Stimulated activated CD4-positive, alpha-beta T cell treated with anti-CD3 and anti-CD28 coated beads, Interleukin-1b, Interleukin-23, amount 100 ng/mL, for 4 hours (primary cell): Measurements from ENCODE around the gene LMLN.
"Not testable (repeated sequence)": the region's sequence is repeated elsewhere in the genome, so short reads cannot be mapped to it uniquely, and the experiment has no call there.

Experiments
- DNase-seq, 2 donors: peaks; one replicate each; pipeline ENCODE4 v3.0.0-alpha.2; 2020; ENCODE audit warnings: low read depth in 2 of 2

Gene LMLN

DNA sequence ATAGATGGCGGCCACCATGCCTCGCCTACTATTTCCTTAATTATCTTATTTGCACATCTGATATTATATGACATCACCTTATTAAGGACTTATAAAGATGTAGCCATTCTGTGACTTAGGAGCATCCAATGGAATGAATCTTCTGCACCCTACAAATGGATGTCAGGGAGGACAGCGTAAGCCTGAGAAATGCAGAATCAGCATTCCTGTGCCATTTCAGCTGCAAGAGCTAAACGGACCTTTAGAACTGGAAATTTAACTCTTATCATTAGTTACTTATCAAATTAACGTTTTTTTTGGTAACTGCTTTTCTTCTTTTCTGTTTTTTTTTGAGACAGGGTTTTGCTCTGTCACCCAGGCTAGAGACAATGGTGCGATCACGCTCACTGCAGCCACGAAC, 65.6 kb downstream of the LMLN start:
- no peak for DNase-seq

GRCh38 chr3:198026620-198027019, 66.6 kb downstream of the LMLN start:
- DNase-seq: no peak

GRCh38 chr3:198027045-198027798, 67.2 kb downstream of the LMLN start:
- no peak for DNase-seq

DNA sequence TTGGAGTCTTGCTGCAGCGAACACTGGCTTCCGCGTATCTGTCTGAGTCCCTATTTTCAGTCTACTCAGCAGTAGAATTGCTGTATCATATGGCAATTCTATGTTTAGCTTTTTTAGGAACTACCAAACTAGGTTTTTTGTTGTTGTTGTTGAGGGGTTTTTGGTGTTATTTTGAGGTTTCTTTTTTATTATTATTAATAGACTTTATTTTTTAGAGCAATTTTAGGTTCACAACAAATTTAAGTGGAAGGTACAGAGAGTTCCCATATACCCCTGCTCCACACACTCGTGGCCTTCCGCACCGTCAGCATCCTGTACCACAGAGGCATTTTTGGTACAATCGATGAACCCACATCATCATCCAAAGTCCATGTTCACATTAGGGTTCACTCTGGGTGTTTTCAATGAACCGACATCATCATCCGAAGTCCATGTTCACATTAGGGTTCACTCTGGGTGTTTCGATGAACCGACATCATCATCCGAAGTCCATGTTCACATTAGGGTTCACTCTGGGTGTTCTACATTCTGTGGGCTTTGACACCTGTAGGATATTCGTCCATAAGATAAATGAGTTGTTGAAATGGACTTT, 67.9 kb downstream of the LMLN start:
- DNase-seq: no peak

DNA sequence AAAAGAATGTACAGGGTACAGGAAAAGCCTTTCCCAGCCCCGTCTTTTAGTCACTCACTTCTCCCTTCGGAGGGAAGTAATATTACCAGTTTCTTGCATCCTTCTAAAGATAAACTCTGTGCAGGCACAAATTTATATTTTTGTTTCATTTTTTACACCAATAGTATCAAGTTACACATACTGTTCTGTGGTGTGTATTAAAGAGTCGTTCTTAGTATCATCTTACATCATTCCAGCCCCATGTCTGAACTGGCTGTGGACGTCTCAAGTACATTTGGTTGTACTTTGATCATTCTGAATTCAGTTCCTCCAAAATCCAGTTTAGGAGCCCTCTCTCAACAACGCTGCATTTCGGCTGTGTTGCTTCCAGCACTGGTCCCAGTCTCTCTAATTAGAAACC, 68.7 kb downstream of the LMLN start:
- no peak for DNase-seq

DNA sequence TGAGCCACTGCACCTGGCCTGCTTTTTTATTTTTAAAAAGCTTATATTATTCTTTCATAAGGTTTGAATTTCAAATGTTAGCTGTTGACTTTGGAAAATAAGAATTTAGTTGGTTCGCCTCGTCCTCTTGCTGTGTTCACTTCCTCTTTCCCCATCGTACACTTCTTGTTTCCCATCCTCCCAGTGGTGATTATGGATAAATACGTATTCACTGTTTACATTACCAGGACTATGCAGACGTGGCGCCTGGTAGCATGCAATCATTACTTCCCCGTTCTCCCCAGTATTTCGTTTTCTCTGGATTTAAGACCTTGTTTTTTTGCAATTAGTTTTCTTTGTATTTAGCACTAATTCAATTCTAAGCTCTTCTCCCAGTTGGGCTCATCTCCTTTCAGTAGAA, 70.1 kb downstream of the LMLN start:
- no peak for DNase-seq

DNA sequence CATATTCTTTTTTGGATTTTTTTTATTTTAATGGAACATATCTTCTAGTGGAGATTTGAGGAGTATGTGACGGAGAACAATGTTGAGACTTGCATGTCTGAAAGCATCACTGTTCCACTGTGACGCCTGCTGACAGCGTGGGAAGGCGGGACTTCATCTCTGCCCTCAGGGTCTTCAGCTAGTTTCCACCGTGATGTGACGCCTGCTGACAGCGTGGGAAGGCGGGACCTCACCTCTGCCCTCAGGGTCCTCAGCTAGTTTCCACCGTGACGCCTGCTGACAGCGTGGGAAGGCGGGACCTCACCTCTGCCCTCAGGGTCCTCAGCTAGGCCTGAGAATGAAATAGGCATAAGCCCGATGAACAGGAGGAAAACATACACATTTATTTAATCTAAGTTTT, 70.7 kb downstream of the LMLN start:
- no peak for DNase-seq

DNA sequence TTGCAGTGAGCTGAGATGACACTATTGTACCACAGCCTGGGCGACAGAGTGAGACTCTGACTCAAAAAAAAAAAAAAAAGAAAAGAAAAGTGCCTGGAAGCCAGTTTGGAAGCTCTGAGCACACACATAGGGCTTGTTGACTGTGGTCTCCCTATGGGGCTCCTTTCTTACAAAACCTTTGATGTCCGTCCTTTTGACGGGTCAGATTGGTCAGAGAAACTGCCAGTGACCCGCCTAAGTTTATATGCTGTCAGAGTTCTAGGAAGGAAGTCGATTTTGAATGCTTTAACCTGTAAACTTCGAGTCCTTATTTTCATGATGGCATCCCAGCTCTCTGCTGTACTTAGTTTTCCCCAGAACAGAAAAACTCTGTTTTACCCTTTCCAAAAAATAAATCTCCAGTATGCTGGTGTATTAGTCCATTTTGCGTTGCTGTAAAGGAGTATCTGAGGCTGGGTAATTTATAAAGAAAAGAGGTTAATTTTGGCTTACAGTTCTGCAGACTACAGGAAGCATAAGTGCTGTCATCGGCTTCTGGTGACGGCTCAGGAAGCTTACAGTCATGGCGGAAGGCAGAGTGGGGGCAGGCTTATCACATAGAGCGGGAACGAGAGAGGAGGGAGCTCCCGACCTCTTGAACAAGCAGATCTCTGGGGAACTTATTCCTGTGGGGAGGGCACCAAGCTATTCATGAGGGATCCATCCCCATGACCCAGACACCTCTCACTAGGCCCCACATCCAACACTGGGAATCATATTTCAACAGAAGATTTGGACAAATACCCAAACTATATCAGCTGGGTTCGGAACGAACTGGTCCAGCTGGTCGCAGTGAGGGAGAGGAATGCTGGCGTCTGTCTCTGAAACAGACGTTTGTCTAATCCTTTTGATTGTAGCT, 72.3 kb downstream of the LMLN start:
- DNase-seq: no peak

- no peak for DNase-seq
These were observed 83.1 kb downstream of the LMLN start for GRCh38 chr3:198043119-198043518.

GRCh38 chr3:198046120-198046857, 86.3 kb downstream of the LMLN start:
- DNase-seq: no peak

DNA sequence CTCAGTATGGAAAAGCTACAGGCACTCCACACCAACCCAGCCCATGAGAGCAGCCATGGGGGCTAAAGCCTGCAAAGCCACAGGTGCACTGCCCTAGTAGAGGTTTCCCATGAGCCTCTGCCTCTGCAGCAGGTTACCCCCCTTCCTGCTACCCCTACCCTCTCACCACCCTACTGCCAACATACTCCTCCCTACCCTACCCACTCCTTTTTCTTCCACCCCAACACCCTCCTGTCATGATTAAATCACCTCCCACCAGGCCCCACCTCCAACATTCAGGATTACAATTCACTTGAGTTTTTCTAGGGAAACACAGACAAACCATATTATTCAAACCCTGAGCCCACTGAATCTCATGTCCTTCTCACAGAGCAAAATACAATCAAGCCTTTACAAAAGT, 88.4 kb downstream of the LMLN start:
- no peak for DNase-seq

GRCh38 chr3:198051836-198052235, 91.8 kb downstream of the LMLN start:
- no peak for DNase-seq

DNA sequence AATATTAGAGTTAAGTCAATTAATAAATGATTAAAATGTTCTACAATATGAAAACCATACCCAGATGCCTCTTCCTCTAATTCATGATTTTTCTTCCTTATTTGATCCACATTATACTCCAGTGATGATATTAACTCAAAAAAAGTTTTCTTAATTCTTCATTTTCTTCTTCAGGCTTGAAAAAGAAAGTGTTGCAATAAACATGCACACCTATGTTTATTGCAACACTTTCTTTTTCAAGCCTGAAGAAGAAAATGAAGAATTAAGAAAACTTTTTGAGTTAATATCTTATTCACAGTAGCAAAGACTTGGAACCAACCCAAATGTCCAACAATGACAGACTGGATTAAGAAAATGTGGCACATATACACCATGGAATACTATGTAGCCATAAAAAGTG, 93.4 kb downstream of the LMLN start:
- DNase-seq: not testable (repeated sequence)

DNA sequence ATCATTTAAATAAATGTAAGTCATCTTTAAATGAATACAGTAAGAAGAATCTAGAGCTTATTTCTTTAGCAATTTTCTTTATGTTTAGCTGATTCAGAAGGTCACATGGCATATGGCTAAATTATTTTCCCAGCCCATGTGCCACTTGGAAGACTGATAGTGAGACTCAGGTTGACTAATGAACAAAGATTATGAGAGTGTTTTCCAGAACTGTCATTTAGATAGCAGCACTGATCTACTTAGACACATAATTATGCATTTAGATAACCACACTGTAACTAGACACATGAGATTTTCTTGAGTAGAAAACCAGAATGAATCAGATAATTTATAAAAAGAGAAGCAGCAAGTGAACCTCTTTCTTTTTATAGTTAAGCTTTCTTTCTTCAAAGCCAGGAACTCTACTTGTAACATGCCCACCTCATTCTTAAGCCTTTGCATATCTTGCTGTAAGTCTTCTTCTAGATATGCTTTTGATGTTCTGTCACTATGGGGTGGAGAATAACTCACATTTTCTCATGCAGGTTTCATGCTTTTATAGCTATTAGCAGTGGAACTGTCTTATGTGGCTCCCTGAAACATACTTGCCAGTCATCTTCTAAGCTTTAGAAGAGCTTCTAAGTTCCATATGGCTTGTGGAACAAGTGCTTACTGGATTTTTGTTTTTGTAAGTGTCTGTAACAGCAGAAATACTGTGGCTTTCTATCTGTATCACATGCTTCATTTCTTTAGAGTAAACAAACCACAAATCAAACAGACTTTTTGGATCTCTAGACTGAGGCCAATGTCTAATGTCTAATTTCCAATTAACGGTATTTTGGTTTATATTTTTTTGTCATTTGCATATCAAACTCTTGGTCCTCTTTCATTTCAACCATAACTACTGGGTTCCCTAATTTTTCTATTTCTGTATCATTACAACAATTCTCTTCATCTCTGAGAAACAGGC, 101.4 kb downstream of the LMLN start:
- DNase-seq: no peak

DNA sequence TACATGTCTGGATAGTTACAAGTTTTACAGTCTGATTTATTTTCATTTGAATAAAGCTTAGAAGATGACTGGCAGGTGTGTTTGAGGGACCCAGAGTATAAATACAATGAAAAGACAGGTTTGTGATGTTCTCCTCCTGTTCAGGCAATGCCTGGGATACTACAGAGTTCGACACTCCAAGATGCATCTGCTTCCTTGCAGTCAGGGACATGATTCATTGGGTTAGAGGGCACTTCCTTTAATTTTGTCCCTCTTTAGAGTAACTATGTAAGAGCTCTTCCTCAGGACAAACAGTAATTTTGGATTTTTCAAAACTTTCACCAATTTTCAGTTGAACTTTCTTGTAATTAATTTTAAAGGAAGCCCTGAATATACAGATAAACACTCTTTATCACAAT, 102.0 kb downstream of the LMLN start:
- no peak for DNase-seq

DNA sequence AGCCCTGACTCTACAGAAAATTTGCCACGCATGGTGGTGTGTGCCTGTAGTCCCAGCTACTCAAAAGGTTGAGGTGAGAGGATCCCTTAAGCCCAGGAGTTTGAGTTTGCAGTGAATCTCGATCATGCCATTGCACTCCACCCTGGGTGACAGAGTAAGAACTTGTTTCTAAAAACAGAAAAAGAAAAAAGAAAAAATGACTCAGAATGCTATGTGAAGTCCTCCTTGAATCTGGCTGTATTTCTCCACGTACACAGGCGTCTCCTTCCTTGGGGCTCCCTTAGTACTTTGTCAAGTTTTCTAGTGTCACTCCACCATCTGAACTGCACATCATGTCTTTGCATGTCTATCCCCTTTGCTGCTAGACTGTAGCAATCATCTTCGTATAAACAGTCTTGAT, 104.4 kb downstream of the LMLN start:
- DNase-seq: no peak

DNA sequence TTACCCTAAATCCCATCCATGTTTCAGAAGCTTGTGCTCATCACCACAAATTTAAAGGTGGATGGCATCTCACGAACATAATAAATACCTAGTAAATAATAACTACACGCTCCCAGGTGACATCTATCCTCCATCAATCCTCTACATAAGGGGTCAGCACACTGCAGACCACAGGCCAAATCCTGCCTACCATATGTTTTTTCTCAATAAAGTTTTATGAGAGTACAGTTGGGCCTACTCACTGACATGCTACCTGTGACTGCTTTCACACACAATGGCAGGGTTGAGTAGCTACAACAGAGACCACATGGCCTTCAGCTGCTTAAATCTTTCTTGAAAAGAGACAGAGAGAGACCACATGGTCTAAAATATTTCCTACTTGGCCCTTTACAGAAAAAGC, 105.9 kb downstream of the LMLN start:
- DNase-seq: no peak

DNA sequence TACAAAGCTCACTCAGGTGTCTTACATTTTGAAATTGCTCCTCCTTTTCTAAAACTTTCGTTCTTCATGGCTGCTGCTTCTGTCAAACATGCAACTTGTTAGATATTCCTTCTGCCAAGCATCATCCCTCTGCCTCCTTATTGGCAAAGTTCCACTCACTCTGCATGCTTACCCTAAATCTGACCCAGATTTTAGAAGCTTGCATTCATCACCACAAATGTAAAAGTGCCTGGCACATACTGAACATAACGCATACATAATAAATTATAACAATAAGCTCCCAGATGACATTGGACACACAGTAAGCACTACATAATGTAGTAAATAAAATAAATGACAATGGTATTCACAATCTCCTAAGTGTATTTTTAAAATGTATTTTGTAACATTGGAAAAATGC, 107.4 kb downstream of the LMLN start:
- no peak for DNase-seq

- no peak for DNase-seq
These were observed 110.9 kb downstream of the LMLN start for GRCh38 chr3:198070871-198071270.

DNA sequence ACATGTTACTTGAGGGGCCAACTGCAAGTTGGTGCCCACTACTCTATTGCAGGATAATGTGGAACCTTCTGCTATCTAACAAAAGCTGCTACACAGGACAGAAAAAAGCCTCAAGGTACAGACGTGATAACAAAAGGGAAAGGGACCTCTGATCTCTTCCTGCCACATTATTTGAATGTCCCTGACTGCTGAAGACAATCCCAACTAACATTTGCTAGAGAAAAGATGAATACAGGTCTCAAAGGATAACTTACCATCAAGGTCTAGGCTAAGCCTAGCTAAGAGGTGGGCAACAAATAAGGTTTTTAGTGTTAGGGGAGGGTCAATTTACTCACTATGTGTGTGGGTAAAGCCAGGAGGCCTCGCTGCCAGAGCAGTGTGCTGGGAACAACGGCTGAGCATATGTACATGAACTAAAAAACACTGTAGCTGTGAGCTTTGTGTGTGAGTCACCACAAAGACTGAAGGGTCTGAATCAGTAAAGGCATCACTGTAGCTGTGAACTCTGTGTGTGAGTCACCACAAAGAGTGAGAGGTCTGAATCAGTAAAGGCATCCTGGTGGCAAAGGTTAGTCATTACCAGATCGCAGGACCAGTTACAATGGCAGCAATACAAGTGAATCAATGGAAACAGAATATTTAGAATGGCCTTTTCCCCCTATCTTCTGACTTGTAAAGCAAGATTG, 111.7 kb downstream of the LMLN start:
- peak; percentile 20 to 54 for DNase-seq
